Measurements from ENCODE around the gene ATXN7L1.

ATXN7L1 gene

DNA sequence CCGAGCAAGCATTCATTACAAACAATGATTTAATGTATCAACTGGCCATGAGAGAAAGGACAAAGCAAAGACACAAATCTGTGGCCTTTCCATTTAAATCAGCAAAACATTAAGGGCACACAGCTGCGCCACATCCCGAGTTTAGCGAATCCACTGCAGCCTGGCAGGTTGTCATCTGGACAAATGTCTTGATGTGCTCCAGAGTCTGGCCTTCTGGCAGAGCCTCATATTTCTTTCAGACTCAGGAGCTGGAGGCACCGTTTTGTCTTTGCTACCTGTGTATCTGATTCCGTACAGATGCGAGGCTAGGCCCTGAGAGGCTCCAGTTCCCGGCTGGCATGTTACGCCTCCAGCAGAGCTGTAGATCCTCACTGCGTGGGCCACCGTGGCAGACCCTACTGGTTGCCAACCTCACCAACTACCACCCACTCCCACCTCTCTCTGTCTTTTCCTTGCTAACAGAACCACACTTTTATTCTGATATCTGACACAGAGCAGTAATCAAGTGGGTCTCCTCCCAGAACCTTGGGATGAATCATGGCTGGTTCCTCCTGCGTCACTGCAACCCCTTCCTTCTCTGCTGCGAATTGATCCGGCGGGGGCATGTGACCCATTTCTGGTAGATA lies 254.2 kb downstream of the ATXN7L1 start:
- ChIA-PET CTCF (no interaction called here), POLR2A (no interaction called here)
- TF ChIP-seq ZNF274 (IDR thresholded peaks at IDR 0.05; ENCODE audit: low read length) (no peak), ZNF274 (tag by site-specific recombination; IDR thresholded peaks at IDR 0.05; ENCODE audit: borderline replicate concordance) (no peak), KLF10 (tag by site-specific recombination; IDR thresholded peaks at IDR 0.05) (no peak), ZNF747 (tag by site-specific recombination; IDR thresholded peaks at IDR 0.05) (no peak), ZNF629 (tag by site-specific recombination; IDR thresholded peaks at IDR 0.05) (no peak), YY2 (tag by site-specific recombination; IDR thresholded peaks at IDR 0.05) (no peak), ZBTB20 (tag by site-specific recombination; IDR thresholded peaks at IDR 0.05) (no peak), ZNF2 (tag by site-specific recombination; IDR thresholded peaks at IDR 0.05) (no peak)
- TF ChIP-seq, protein P1, sequence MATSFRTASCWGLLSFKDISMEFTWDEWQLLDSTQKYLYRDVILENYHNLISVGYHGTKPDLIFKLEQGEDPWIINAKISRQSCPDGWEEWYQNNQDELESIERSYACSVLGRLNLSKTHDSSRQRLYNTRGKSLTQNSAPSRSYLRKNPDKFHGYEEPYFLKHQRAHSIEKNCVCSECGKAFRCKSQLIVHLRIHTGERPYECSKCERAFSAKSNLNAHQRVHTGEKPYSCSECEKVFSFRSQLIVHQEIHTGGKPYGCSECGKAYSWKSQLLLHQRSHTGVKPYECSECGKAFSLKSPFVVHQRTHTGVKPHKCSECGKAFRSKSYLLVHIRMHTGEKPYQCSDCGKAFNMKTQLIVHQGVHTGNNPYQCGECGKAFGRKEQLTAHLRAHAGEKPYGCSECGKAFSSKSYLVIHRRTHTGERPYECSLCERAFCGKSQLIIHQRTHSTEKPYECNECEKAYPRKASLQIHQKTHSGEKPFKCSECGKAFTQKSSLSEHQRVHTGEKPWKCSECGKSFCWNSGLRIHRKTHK (tag by site-specific recombination; IDR thresholded peaks at IDR 0.05), result no peak
- TF ChIP-seq, protein P2, sequence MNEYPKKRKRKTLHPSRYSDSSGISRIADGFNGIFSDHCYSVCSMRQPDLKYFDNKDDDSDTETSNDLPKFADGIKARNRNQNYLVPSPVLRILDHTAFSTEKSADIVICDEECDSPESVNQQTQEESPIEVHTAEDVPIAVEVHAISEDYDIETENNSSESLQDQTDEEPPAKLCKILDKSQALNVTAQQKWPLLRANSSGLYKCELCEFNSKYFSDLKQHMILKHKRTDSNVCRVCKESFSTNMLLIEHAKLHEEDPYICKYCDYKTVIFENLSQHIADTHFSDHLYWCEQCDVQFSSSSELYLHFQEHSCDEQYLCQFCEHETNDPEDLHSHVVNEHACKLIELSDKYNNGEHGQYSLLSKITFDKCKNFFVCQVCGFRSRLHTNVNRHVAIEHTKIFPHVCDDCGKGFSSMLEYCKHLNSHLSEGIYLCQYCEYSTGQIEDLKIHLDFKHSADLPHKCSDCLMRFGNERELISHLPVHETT (tag by site-specific recombination; IDR thresholded peaks at IDR 0.05), result no peak
- Histone ChIP-seq H3K9me3 (ENCODE audit: control insufficient read depth, insufficient read depth, low read depth, low read length) (no peaks in the 10 kb centered on the region), H3K4me3 (ENCODE audit: low read depth, low read length) (no peak overlapping the region), H3K4me1 (ENCODE audit: control insufficient read depth, insufficient read depth, low read length) (no peaks in the 10 kb centered on the region), H3K36me3 (ENCODE audit: control insufficient read depth in 2 of 2, insufficient read depth in 1 of 2, low read length in 2 of 2) (no peaks in the 10 kb centered on the region), H3K27ac (ENCODE audit: extremely low read depth, low read depth, low read length) (no peak overlapping the region)

DNA sequence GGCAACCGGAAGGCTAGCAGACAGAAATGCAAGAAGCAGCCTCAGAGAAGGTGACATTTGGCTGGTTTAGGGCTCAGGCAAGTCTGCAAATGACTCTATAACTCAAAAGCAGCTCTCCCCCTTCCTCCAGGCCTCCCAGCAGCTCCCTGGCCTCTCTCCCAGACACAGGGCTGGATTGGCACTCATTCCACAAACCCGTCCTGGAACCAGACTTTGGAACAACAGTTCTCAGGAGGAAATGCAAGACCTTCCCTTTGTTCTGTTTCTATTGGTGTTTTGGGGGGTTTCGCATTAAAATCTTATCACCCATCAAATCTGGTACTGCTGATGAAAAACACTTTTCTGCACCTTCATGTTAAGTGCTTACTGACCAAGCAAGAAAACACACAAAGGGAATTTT lies 254.8 kb downstream of the ATXN7L1 start:
- Histone ChIP-seq H3K4me1 (ENCODE audit: control insufficient read depth, insufficient read depth, low read length) (no peaks in the 10 kb centered on the region), H3K36me3 (ENCODE audit: control insufficient read depth in 2 of 2, insufficient read depth in 1 of 2, low read length in 2 of 2) (no peaks in the 10 kb centered on the region), H3K4me3 (ENCODE audit: low read depth, low read length) (no peak overlapping the region), H3K9me3 (ENCODE audit: control insufficient read depth, insufficient read depth, low read depth, low read length) (no peaks in the 10 kb centered on the region), H3K27ac (ENCODE audit: extremely low read depth, low read depth, low read length) (no peak overlapping the region)
- TF ChIP-seq ZNF548 (tag by site-specific recombination; IDR thresholded peaks at IDR 0.05) (no peak), ZNF670 (tag by site-specific recombination; IDR thresholded peaks at IDR 0.05; ENCODE audit: low read depth) (no peak), ZSCAN23 (tag by site-specific recombination; IDR thresholded peaks at IDR 0.05) (no peak), OSR2 (tag by site-specific recombination; IDR thresholded peaks at IDR 0.05) (no peak), SP2 (tag by site-specific recombination; IDR thresholded peaks at IDR 0.05) (no peak), ZNF292 (tag by site-specific recombination; IDR thresholded peaks at IDR 0.05; ENCODE audit: borderline replicate concordance, low read depth) (no peak), ZNF274 (IDR thresholded peaks at IDR 0.05; ENCODE audit: low read length) (no peak), ZNF274 (tag by site-specific recombination; IDR thresholded peaks at IDR 0.05; ENCODE audit: borderline replicate concordance) (no peak), GLI2 (tag by site-specific recombination; IDR thresholded peaks at IDR 0.05; ENCODE audit: borderline replicate concordance, low read depth) (no peak), ZNF23 (tag by site-specific recombination; IDR thresholded peaks at IDR 0.05; ENCODE audit: borderline replicate concordance) (no peak), ZNF561 (tag by site-specific recombination; IDR thresholded peaks at IDR 0.05; ENCODE audit: borderline replicate concordance) (no peak), ZNF571 (tag by site-specific recombination; IDR thresholded peaks at IDR 0.05) (no peak), ZNF16 (tag by site-specific recombination; IDR thresholded peaks at IDR 0.05; ENCODE audit: low read depth) (no peak), ZFP41 (tag by site-specific recombination; IDR thresholded peaks at IDR 0.05; ENCODE audit: borderline replicate concordance) (no peak), ZNF837 (tag by site-specific recombination; IDR thresholded peaks at IDR 0.05) (no peak), ZNF677 (tag by site-specific recombination; IDR thresholded peaks at IDR 0.05) (no peak), KLF8 (tag by site-specific recombination; IDR thresholded peaks at IDR 0.05) (no peak)
- TF ChIP-seq, protein P3, sequence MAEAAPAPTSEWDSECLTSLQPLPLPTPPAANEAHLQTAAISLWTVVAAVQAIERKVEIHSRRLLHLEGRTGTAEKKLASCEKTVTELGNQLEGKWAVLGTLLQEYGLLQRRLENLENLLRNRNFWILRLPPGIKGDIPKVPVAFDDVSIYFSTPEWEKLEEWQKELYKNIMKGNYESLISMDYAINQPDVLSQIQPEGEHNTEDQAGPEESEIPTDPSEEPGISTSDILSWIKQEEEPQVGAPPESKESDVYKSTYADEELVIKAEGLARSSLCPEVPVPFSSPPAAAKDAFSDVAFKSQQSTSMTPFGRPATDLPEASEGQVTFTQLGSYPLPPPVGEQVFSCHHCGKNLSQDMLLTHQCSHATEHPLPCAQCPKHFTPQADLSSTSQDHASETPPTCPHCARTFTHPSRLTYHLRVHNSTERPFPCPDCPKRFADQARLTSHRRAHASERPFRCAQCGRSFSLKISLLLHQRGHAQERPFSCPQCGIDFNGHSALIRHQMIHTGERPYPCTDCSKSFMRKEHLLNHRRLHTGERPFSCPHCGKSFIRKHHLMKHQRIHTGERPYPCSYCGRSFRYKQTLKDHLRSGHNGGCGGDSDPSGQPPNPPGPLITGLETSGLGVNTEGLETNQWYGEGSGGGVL (tag by site-specific recombination; IDR thresholded peaks at IDR 0.05), result no peak
- TF ChIP-seq, protein P4, sequence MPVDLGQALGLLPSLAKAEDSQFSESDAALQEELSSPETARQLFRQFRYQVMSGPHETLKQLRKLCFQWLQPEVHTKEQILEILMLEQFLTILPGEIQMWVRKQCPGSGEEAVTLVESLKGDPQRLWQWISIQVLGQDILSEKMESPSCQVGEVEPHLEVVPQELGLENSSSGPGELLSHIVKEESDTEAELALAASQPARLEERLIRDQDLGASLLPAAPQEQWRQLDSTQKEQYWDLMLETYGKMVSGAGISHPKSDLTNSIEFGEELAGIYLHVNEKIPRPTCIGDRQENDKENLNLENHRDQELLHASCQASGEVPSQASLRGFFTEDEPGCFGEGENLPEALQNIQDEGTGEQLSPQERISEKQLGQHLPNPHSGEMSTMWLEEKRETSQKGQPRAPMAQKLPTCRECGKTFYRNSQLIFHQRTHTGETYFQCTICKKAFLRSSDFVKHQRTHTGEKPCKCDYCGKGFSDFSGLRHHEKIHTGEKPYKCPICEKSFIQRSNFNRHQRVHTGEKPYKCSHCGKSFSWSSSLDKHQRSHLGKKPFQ (tag by site-specific recombination; IDR thresholded peaks at IDR 0.05), result no peak
- POLR2A ChIA-PET, result no interaction called here
- CTCF ChIA-PET, result no interaction called here

Measured in HEK293 (cell line).